ENCODE data around the gene ZSWIM8. TPM values are rescaled to one million over a fixed set of nuclear protein-coding genes. Genes with fewer than 3 reads are reported as not detected.

The ZSWIM8 gene
- total RNA-seq, 1 donor from 2014 or later, result 125 TPM

- Histone ChIP-seq H3K4me1 (no peaks in the 10 kb centered on the region), H3K27ac (no peak overlapping the region), H3K27me3 (ENCODE audit: low read depth) (no peaks in the 10 kb centered on the region), H3K9me3 (no peaks in the 10 kb centered on the region), H3K36me3 (peaks cover 98% of the 10 kb centered on the region), H3K4me3 (no peak overlapping the region)
- DNase-seq (no peak), ATAC-seq (no peak)
- no peak for TF ChIP-seq CTCF (IDR thresholded peaks at IDR 0.05)
- intact Hi-C loops (cut with DNase I), result no loop called here
These were observed 15.3 kb downstream of the ZSWIM8 start for GRCh38 chr10:73800560-73801252.

GRCh38 chr10:73801253-73801590 is 15.8 kb downstream of the ZSWIM8 start:
- intact Hi-C loops (cut with DNase I), result no loop called here
- Histone ChIP-seq H3K4me1 (no peaks in the 10 kb centered on the region), H3K36me3 (peaks cover 98% of the 10 kb centered on the region), H3K27ac (no peak overlapping the region), H3K27me3 (ENCODE audit: low read depth) (no peaks in the 10 kb centered on the region), H3K9me3 (no peaks in the 10 kb centered on the region), H3K4me3 (no peak overlapping the region)
- TF ChIP-seq CTCF (IDR thresholded peaks at IDR 0.05), result no peak
- DNase-seq (no peak), ATAC-seq (no peak)

GRCh38 chr10:73802276-73802991 is 17.0 kb downstream of the ZSWIM8 start:
- H3K27ac ChIP-seq, result no peak overlapping the region
- intact Hi-C loops (cut with DNase I), result no loop called here
- no peaks in the 10 kb centered on the region for H3K27me3 ChIP-seq (ENCODE audit: low read depth)
- no peak overlapping the region for H3K4me3 ChIP-seq
- peaks cover 7% of the 10 kb centered on the region for H3K4me1 ChIP-seq
- peaks cover 98% of the 10 kb centered on the region for H3K36me3 ChIP-seq
- no peak for TF ChIP-seq CTCF (IDR thresholded peaks at IDR 0.05)
- no peak for ATAC-seq
- H3K9me3 ChIP-seq, result no peaks in the 10 kb centered on the region
- DNase-seq, result no peak

GRCh38 chr10:73803680-73804286 is 18.4 kb downstream of the ZSWIM8 start:
- Histone ChIP-seq H3K9me3 (no peaks in the 10 kb centered on the region), H3K27me3 (ENCODE audit: low read depth) (no peaks in the 10 kb centered on the region), H3K27ac (no peak overlapping the region), H3K4me1 (peaks cover 7% of the 10 kb centered on the region), H3K4me3 (no peak overlapping the region), H3K36me3 (peaks cover 98% of the 10 kb centered on the region)
- ATAC-seq, result no peak
- DNase-seq, result no peak
- no peak for TF ChIP-seq CTCF (IDR thresholded peaks at IDR 0.05)
- intact Hi-C loops (cut with DNase I), result no loop called here

GRCh38 chr10:73806176-73806950 is 21.0 kb downstream of the ZSWIM8 start:
- Histone ChIP-seq H3K9me3 (no peaks in the 10 kb centered on the region), H3K27ac (no peak overlapping the region), H3K27me3 (ENCODE audit: low read depth) (no peaks in the 10 kb centered on the region), H3K4me3 (peak overlapping the region; percentile 14), H3K4me1 (peaks cover 24% of the 10 kb centered on the region), H3K36me3 (peaks cover 75% of the 10 kb centered on the region)
- intact Hi-C loops (cut with DNase I), result no loop called here
- no peak for DNase-seq
- ATAC-seq, result no peak
- no peak for TF ChIP-seq CTCF (IDR thresholded peaks at IDR 0.05)

Data from lower lobe of right lung (tissue), 2 donors.